HFFc6 (cell line): Measurements from ENCODE around the gene SRRM4. TPM values are rescaled to one million over a fixed set of nuclear protein-coding genes. Genes with fewer than 3 reads are reported as not detected.

Source experiments
- DNase-seq: peaks from one replicate; pipeline ENCODE4 v3.0.0-alpha.2; 2018
- H3K27ac Mint-ChIP-seq: 2 replicates; pipeline ENCODE4 v1.8.0; 2020; ENCODE audit warnings: mild to moderate bottlenecking, mixed read lengths
- H3K27me3 Mint-ChIP-seq: 2 replicates; pipeline ENCODE4 v1.8.0; 2021; ENCODE audit warnings: mild to moderate bottlenecking, moderate library complexity, mixed read lengths; ENCODE audit not compliant: insufficient read depth
- H3K36me3 Mint-ChIP-seq: 2 replicates; pipeline ENCODE4 v1.8.0; 2021; ENCODE audit warnings: low read depth, mixed read lengths
- H3K4me1 Mint-ChIP-seq: 2 replicates; pipeline ENCODE4 v1.8.0; 2020; ENCODE audit warnings: low read depth, mixed read lengths
- H3K4me3 Mint-ChIP-seq: 2 replicates; pipeline ENCODE4 v1.8.0; 2020; ENCODE audit warnings: mild to moderate bottlenecking, moderate library complexity, mixed read lengths
- H3K9me3 Mint-ChIP-seq: 2 replicates; pipeline ENCODE4 v1.8.0; 2020; ENCODE audit warnings: mild to moderate bottlenecking, mixed read lengths
- total RNA-seq, 6 experiments: library from RNA; stranded (reverse); fragmentation: NEBNext Ultra II Directional; extraction: Animal tissue kit (Norgen Biotek cat#: 25700); gene quantifications; 2 replicates in 1 of 6; 3 replicates in 5 of 6; pipeline ENCODE4 v1.2.3, GENCODE V29; 2021
- TF ChIP-seq, protein P1 (sequence below): fragments of 200-600 bp; sonication (generic); IDR thresholded peaks from 2 replicates; pipeline ENCODE4 v1.5.0; 2021; ENCODE audit warnings: antibody characterized with exemption, mild to moderate bottlenecking

Gene SRRM4
- total RNA-seq, 6 experiments from 2014 or later = not detected

DNA sequence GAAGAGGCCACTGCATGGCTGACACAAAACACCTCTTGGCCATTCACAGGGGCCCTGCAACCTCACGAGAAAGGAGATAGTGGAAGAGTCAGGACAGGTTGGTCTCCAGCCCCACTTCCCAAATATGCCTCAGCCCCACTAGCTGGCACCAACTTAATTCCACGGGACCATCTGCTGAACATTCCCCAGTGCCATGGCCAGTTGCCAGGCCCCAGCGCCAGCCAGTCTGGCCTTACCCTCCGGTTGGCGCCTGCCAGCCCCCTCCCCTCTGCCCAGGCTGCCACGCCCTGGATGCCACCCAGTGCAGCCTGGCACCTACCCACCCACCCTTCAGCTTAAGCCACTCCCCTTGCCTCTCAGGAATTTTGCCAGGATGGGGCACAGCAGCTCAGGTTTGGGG, 176.2 kb downstream of the SRRM4 start:
- no peak overlapping the region for H3K4me3 Mint-ChIP-seq
- TF ChIP-seq, protein P1, sequence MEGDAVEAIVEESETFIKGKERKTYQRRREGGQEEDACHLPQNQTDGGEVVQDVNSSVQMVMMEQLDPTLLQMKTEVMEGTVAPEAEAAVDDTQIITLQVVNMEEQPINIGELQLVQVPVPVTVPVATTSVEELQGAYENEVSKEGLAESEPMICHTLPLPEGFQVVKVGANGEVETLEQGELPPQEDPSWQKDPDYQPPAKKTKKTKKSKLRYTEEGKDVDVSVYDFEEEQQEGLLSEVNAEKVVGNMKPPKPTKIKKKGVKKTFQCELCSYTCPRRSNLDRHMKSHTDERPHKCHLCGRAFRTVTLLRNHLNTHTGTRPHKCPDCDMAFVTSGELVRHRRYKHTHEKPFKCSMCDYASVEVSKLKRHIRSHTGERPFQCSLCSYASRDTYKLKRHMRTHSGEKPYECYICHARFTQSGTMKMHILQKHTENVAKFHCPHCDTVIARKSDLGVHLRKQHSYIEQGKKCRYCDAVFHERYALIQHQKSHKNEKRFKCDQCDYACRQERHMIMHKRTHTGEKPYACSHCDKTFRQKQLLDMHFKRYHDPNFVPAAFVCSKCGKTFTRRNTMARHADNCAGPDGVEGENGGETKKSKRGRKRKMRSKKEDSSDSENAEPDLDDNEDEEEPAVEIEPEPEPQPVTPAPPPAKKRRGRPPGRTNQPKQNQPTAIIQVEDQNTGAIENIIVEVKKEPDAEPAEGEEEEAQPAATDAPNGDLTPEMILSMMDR = no peak
- H3K4me1 Mint-ChIP-seq = no peaks in the 10 kb centered on the region
- H3K27ac Mint-ChIP-seq = no peak overlapping the region
- H3K9me3 Mint-ChIP-seq = peaks cover 4% of the 10 kb centered on the region
- no peak for DNase-seq
- peaks cover 11% of the 10 kb centered on the region; the same call in 1 of the 2 replicates for H3K27me3 Mint-ChIP-seq
- no peaks in the 10 kb centered on the region for H3K36me3 Mint-ChIP-seq

DNA sequence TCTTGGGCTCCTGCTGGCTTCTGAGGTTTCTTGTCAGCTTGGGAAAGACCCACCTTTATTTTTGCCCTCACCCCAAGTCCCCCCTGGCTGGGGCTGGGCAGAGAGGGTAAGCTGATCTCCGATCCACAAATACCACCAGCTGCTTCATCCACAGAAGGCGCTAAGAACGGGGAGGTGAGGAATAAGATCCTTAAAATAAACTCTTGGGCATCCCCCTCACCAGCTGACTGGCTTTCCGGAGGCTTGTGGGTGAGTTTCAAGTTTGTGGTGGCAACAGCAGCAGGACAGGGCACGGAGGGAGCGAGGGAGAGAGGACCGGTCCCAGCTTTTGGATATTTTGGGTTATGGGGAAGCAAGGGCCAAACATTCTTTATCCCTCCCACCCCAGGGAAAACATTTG, 176.6 kb downstream of the SRRM4 start:
- TF ChIP-seq, protein P1 = no peak
- peaks cover 4% of the 10 kb centered on the region for H3K9me3 Mint-ChIP-seq
- H3K4me3 Mint-ChIP-seq = no peak overlapping the region
- no peak for DNase-seq
- H3K36me3 Mint-ChIP-seq = no peaks in the 10 kb centered on the region
- H3K27ac Mint-ChIP-seq = no peak overlapping the region
- no peaks in the 10 kb centered on the region for H3K4me1 Mint-ChIP-seq
- H3K27me3 Mint-ChIP-seq = peaks cover 11% of the 10 kb centered on the region; the same call in 1 of the 2 replicates

DNA sequence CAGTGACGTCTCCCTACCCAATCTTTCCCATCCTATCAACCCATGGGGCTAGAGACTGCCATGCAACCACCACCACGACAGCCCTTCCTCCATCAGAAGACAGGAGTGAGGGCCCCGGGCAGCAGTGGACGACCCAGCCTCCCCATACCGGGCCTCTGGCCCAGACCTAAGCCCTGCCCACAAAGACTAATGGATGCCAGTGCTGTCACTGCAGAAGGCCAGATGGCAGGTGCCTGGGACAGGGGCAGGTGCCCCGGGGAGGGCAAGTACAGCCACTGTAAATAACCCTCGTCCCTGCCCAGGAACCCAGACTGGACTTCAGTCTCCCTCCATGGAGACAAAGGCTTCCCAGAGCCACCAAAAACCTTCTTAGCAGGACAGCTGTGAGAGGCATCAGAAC, 177.1 kb downstream of the SRRM4 start:
- Mint-ChIP-seq H3K36me3 (no peaks in the 10 kb centered on the region), H3K4me3 (no peak overlapping the region), H3K9me3 (peaks cover 4% of the 10 kb centered on the region), H3K27ac (no peak overlapping the region), H3K27me3 (peaks cover 9% of the 10 kb centered on the region; the same call in 1 of the 2 replicates), H3K4me1 (no peaks in the 10 kb centered on the region)
- DNase-seq = no peak
- TF ChIP-seq, protein P1 = no peak

- H3K27ac Mint-ChIP-seq = no peak overlapping the region
- TF ChIP-seq, protein P1 = no peak
- H3K4me3 Mint-ChIP-seq = no peak overlapping the region
- H3K36me3 Mint-ChIP-seq = no peaks in the 10 kb centered on the region
- DNase-seq = no peak
- peaks cover 11% of the 10 kb centered on the region for H3K27me3 Mint-ChIP-seq
- 0 out of 2 replicates have a peak, but pooled peaks cover 4% of the 10 kb centered on the region for H3K9me3 Mint-ChIP-seq
- H3K4me1 Mint-ChIP-seq = no peaks in the 10 kb centered on the region
These were observed 178.5 kb downstream of the SRRM4 start for GRCh38 chr12:119159844-119160243.

DNA sequence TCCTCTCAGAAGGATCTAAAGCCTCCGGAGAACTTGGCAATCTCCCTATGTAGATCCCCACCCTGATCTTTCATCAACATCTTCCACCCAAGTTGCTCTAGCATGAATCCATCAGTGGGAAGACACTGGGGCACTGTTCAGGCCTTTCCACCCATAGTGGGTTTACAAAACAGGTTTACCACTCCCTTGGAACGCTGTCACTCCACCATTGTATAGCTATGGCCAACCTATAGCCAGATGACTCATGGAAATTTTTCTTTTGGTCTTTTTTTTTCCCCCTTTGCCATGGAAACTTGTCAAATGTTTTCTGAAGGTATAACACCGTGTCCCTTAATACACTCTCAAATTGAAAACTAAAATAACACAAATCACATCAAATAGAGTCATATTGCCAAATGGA, 186.6 kb downstream of the SRRM4 start:
- Mint-ChIP-seq H3K36me3 (no peaks in the 10 kb centered on the region), H3K4me1 (no peaks in the 10 kb centered on the region), H3K9me3 (no peaks in the 10 kb centered on the region), H3K27ac (no peak overlapping the region), H3K4me3 (no peak overlapping the region), H3K27me3 (peaks cover 20% of the 10 kb centered on the region)
- no peak for DNase-seq
- TF ChIP-seq, protein P1 = no peak

- H3K9me3 Mint-ChIP-seq = no peaks in the 10 kb centered on the region
- H3K27me3 Mint-ChIP-seq = peaks cover 18% of the 10 kb centered on the region
- H3K36me3 Mint-ChIP-seq = no peaks in the 10 kb centered on the region
- TF ChIP-seq, protein P1 = no peak
- no peak overlapping the region for H3K27ac Mint-ChIP-seq
- DNase-seq = no peak
- no peak overlapping the region for H3K4me3 Mint-ChIP-seq
- no peaks in the 10 kb centered on the region for H3K4me1 Mint-ChIP-seq
These were observed 187.4 kb downstream of the SRRM4 start for GRCh38 chr12:119168721-119169120.
